Cardiac septum (tissue), 1 donor: ENCODE data around the gene ASB10. TPM values are rescaled to one million over a fixed set of nuclear protein-coding genes. Genes with fewer than 3 reads are reported as not detected.

ENCODE experiments used
- DNase-seq: peaks from one replicate; pipeline ENCODE4 v3.0.0-alpha.2; 2020; ENCODE audit warnings: low spot score
- intact Hi-C: fragments of 100-400 bp; cut with DNase I; formaldehyde crosslinking; loops from one replicate; pipeline ENCODE4 v1.14.0; 2022
- total RNA-seq: library from RNA; stranded (reverse); fragmentation: NEBNext Ultra II Directional; extraction: Animal tissue kit (Norgen Biotek cat#: 25700); gene quantifications from one replicate; pipeline ENCODE4 v1.2.1, GENCODE V29; 2021
- donor health status: DM: no; HTN: no; CAD: no.

The ASB10 gene
- total RNA-seq, 1 donor from 2014 or later = 17.3 TPM

- peak; percentile 58 for DNase-seq
- intact Hi-C loops = no loop called here
Observed at GRCh38 chr7:151141855-151142685, 45.0 kb downstream of the ASB10 start.

DNA sequence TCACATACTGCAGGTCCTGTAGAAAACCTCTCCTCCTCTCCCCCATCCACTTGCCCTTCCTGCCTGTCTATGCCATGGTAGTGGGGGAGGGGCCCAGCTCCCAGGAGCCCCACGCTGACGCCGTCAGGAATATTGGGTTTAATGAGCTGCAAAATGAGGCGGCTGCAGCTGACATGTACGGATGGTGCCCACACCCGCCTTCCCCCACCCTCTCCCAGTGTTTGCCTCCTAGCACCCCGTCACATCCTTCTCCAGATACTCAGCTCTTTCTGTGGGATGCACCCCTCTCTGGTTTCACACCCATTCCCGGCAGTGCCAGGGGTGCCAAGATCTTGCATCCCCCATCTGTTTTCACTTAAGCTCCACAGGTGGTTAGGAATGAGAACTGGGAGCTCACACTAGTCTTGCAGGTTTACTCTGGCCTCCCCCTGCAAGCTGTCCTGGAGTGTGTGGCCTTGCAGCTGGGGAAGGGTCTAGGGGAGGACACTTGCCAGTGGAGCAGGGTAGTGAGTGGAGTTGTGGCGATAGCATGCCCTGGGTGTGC, 45.7 kb downstream of the ASB10 start:
- peak; percentile 60 for DNase-seq
- intact Hi-C loops = no loop called here

DNA sequence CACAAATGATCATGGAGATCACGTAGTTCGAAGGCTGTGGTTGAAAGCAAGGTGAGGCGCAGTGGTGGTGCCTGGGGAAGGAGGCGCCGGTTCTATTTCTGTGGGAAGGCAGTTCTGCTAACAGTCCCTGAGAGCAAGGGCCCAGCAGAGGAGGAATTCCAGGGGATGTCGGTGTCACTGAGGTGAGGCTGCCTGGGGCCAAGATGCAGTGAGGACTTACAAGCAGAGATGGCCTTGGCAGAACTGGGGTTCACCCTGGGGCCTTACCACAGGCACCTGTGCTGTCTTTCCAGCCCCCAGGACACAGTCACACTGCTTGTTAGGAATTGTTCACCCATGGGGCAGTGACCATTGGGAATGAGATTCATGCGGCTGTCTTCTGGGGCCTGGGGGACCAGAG, 46.2 kb downstream of the ASB10 start:
- intact Hi-C loops = no loop called here
- peak; percentile 67 for DNase-seq

- DNase-seq = no peak
- intact Hi-C loops = no loop called here
Observed at GRCh38 chr7:151139791-151140190, 47.3 kb downstream of the ASB10 start.

DNA sequence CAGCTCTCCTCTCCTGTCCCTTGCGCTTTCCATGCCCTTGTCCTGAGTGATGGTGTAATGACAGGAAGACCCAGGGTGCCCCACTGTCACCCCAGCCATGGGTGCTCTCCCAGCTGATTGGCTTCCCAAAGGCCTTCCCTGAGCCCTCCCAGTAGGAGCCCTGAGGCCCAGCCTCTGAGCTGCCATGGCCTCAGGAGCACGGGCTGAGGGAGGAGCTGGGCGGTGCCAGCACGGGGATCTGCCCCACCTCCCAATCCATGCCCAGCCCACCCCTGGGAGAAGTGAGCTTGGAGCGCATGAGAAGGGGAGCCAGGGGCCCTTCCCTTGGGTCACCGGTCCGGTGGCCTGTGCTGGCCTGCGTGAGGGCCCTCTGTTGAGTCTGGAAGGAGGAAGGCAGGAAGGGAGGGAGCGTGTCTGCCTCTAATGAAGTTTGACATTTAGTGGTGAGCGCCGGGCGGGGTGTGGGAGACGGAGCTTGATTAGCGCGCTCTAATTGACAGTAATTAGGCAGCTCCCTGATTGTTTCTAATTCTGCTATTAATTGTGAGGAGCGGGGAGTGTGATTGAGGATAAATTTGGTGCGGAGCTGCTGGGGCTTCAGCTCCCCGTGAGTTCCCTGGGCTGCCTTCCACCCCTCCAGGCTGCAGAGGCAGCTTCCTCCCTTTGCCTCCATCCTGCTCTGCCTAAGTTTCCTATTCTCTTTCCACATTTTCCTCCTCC, 47.8 kb downstream of the ASB10 start:
- DNase-seq = peak; percentile 69
- intact Hi-C loops = no loop called here

DNA sequence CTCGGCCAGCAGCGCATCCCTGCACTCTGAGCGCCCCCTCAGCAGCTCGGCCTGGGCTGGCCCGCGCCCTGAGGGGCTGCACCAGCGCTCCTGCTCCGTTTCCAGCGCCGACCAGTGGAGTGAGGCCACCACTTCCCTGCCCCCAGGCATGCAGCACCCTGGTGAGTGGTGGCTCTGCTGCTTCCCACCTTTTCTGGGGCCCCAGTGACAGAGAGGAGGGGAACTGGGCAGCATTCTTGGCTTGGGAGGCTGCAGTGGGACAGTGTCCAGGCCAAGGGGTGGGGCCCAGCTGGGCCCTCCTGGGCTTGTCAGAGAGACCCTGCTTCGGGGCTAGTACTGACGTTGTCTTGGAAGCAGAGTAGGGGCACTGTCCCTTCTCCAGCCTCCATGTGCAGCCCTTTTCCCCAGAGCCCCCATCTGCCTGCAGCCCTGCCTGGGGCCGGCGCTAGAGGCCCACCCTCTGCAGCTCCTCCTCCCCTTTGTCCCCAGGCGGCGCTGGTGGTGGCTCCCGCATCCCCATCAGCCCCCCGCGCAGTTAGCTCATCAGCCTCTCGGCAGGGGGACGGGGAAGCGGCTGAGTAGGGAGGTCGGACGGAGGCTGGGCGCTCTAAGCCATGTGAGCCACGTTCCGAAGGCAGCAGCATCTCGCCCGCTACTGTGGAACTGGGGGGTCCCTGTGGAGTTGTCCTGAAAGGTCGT, 48.7 kb downstream of the ASB10 start:
- intact Hi-C loops = no loop called here
- peak; percentile 49 for DNase-seq

DNA sequence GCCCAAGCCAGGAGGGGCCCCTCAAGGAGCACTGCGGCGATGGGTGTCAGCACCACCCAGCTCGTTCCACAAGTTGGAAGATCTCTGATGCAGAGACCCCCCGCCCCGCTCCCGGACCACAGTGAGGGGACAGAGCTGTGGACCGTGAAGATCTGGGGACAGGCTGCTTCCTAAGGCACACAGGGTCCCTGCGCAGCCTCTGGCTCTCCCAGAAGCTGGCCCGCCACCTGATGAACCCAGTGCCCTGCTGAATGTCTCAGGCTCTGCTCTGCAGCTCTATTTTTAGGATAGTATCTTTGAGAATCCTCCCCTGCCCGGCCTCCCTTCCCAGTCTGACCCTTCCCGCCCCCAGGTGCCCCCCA, 49.3 kb downstream of the ASB10 start:
- intact Hi-C loops = no loop called here
- DNase-seq = peak; percentile 76

- peak; percentile 65 for DNase-seq
- intact Hi-C loops = no loop called here
Observed at GRCh38 chr7:151137076-151137675, 49.9 kb downstream of the ASB10 start.

GRCh38 chr7:151135866-151136843, 50.9 kb downstream of the ASB10 start:
- no peak for DNase-seq
- intact Hi-C loops = no loop called here

GRCh38 chr7:151135525-151135845, 51.6 kb downstream of the ASB10 start:
- intact Hi-C loops = no loop called here
- DNase-seq = no peak

- intact Hi-C loops = no loop called here
Observed at GRCh38 chr7:151134743-151135524, 52.1 kb downstream of the ASB10 start.

DNA sequence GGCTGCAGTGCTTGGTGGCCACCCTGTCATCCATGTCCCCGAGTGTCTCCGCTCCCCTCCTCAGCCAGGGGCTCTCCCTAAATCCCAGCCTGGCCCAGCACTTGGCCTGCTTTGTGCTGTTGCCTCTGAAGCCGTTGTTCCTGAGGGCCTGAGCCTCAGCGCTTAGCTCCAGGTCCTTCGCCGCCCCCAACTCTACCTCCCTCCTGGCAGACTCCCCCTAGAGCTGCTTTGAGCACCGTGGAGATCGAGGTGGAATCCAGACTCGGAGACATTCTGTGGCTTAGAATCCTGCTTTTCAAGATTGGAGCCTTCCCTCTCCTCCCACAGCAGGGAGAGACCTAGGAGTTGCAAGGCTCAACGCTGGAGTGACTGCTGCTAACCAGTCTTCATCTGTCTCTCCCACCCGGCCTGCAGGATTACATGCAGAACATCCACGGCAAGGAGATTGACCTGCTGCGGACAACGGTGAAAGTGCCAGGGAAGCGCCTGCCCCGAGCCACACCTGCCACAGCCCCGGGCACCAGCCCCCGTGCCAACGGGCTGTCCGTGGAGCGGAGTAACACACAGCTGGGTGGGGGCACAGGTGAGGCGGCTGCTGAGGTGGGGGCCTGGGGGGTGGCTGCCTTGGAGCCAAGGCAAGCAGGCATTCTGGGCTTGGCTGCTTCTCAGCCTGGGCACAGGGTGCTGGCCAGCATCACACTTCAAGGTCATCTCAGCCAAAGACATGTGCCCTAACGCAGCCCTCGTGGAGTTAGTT, 52.9 kb downstream of the ASB10 start:
- intact Hi-C loops = no loop called here
- no peak for DNase-seq

More at GRCh38 chr7:151134743-151135524, 52.1 kb downstream of the ASB10 start:
- DNase-seq = no peak

GRCh38 chr7:151133266-151133985, 53.6 kb downstream of the ASB10 start:
- DNase-seq = no peak
- intact Hi-C loops = no loop called here

- intact Hi-C loops = no loop called here
- no peak for DNase-seq
Observed at GRCh38 chr7:151132461-151133205, 54.4 kb downstream of the ASB10 start.

DNA sequence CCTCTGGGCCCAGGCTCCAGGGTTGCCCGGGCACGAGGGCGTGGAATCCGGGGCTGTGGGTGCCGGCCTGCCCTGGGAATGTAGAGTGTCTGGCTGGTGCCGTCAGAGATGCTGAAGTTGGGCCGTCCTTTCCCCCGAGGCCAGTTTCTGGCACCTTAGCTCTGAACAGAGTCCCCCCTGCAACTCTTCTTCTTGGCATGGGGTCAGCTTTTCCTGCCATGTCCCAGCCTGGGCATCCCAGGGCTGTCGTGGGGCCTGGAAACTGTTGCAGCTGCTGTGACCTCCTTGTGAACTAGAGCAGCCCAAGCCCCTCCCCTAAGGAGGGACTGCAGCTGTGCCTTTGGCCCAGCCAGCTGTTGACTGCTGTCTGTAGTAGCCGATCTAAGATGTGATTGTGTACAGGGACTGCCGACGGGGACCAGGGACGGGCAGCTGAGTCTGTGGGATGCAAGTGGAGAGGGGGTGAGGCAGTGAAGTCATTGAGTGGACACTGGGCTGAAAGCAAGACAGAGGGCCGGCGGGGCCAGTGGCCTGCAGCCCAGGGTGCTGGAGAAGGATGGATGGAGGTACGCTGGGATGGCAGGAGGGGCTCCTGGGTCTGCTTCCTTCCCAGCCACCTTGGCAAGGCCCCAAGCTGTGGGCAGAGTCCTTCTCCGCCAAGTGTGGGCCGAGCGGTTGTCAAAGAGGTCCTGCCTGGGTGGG, 55.3 kb downstream of the ASB10 start:
- intact Hi-C loops = no loop called here
- DNase-seq = no peak
